GM12891 (cell line): Measurements from ENCODE around the gene PRDX2.

Source experiments
- DNase-seq: peaks from one replicate; pipeline ENCODE4 v3.0.0; 2011; ENCODE audit warnings: low spot score; ENCODE audit not compliant: insufficient read length
- FAIRE-seq: peaks from 2 replicates; lab custom pipeline; 2011; peaks lifted over from hg19 to GRCh38; lab: Jason Lieb, UNC
- PAX5 ChIP-seq: IDR thresholded peaks from 2 replicates; pipeline ENCODE4 v1.6.1; 2011; ENCODE audit warnings: low read length, moderate library complexity, mild to moderate bottlenecking; ENCODE audit not compliant: insufficient read depth, severe bottlenecking
- POLR2A ChIP-seq: IDR thresholded peaks from 2 replicates; pipeline ENCODE4 v1.6.1; 2011; ENCODE audit warnings: low read depth, low read length, control low read depth
- POLR2AphosphoS5 ChIP-seq: IDR thresholded peaks from 2 replicates; pipeline ENCODE4 v1.6.1; 2011; ENCODE audit warnings: low read depth, low read length, control low read depth
- POU2F2 ChIP-seq: IDR thresholded peaks from 2 replicates; pipeline ENCODE4 v1.6.1; 2011; ENCODE audit warnings: low read depth, mild to moderate bottlenecking, control low read depth, low read length, moderate library complexity
- SPI1 ChIP-seq: IDR thresholded peaks from 2 replicates; pipeline ENCODE4 v1.6.1; 2011; ENCODE audit warnings: low read depth, low read length, control low read depth
- TAF1 ChIP-seq: IDR thresholded peaks from 2 replicates; pipeline ENCODE4 v1.6.1; 2011; ENCODE audit warnings: low read depth, low read length, control low read depth

The PRDX2 gene

DNA sequence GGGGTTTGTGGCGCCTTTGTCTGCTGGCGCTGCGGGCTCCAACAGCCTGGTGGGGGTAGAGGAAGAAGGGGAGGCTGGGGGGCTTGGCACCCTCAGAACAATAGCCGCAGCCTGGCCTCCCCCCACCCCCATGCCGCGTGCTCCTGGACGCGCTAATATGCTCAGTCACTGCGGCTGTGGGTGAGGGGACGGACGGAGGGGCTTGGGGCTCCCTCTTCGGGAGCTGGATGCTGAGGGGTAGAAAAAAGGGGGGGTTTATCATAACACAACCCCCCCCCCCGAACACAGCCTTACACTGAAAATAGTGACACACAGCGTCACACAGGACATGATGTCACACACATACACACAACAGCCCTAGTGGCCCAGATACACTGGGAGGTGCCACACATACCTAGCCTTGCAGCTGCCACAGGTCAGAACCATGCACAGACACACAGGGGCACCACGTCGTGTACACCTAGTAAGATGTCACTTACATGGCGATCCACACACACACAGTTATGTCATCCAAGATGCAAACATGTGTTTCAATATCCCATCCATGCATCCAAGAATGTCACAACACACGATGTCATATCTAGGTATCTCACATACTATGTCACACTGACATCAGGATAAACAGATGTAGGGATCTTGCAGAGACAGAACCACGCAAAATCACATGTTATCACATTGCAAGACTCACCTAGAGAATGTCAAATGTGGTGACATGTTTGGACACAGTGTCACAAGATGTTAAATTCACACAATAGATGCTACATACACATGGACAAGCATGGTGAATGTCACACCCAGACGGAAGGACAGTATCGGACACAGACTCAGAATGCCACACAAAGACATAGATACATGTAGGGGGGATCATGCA is 37.5 kb upstream of the PRDX2 start:
- no peak for TF ChIP-seq TAF1
- no peak for TF ChIP-seq POLR2AphosphoS5
- no peak for TF ChIP-seq SPI1
- TF ChIP-seq PAX5, result no peak
- TF ChIP-seq POU2F2, result no peak
- no peak for TF ChIP-seq POLR2A
- peak; percentile 72 for FAIRE-seq
- no peak for DNase-seq

GRCh38 chr19:12838182-12838885 is 36.7 kb upstream of the PRDX2 start, which contains the start of gene MAST1:
MAST1 (plus strand) TSS chr19:12838515; CDS start chr19:12838573, 58 bp downstream.
- FAIRE-seq, result peak; percentile 60
- TF ChIP-seq POLR2A, result no peak
- TF ChIP-seq TAF1, result no peak
- no peak for TF ChIP-seq SPI1
- TF ChIP-seq POLR2AphosphoS5, result no peak
- TF ChIP-seq POU2F2, result no peak
- no peak for TF ChIP-seq PAX5
- DNase-seq, result peak; percentile 89

GRCh38 chr19:12837225-12837624 is 35.6 kb upstream of the PRDX2 start:
- FAIRE-seq, result no peak
- TF ChIP-seq POLR2AphosphoS5 (no peak), SPI1 (no peak), POLR2A (no peak), PAX5 (no peak), TAF1 (no peak)
- DNase-seq, result no peak

GRCh38 chr19:12836529-12836863 is 34.9 kb upstream of the PRDX2 start:
- TF ChIP-seq TAF1 (no peak), SPI1 (no peak), POLR2A (no peak), POLR2AphosphoS5 (no peak), PAX5 (no peak), POU2F2 (no peak)
- DNase-seq (no peak), FAIRE-seq (no peak)

- TF ChIP-seq SPI1, result no peak
- no peak for TF ChIP-seq POLR2A
- TF ChIP-seq POU2F2, result no peak
- no peak for TF ChIP-seq PAX5
- no peak for TF ChIP-seq POLR2AphosphoS5
- no peak for TF ChIP-seq TAF1
- DNase-seq (no peak), FAIRE-seq (no peak)
These were observed 33.6 kb upstream of the PRDX2 start for GRCh38 chr19:12834976-12835757.

DNA sequence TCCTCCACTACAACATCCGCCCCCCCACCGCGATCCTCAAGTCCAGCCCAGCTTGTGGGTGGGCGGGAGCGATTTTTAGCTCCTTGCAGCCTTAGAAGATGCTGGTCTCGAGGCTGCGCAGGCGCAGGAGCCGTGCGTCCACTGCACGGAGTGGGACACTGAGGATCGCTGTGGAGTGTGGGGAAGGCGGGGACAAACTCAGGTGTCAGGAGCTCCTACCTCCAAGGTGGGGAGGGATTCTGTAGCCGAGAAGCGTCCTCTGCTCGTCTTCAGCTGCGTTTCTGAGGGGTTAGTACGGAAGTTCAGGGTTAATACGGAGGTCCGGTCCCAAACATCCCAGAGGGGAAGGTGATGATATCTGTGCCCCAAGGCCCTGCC is 33.0 kb upstream of the PRDX2 start, which contains the start of gene RTBDN:
Gene RTBDN (minus strand): TSS at position 14 of the 378 bp plus-strand sequence. CDS start 4,600 bp downstream, outside the sequence.
- FAIRE-seq, result no peak
- no peak for TF ChIP-seq POLR2AphosphoS5
- TF ChIP-seq POU2F2, result no peak
- TF ChIP-seq SPI1, result no peak
- TF ChIP-seq PAX5, result no peak
- no peak for TF ChIP-seq TAF1
- TF ChIP-seq POLR2A, result no peak
- DNase-seq, result no peak

DNA sequence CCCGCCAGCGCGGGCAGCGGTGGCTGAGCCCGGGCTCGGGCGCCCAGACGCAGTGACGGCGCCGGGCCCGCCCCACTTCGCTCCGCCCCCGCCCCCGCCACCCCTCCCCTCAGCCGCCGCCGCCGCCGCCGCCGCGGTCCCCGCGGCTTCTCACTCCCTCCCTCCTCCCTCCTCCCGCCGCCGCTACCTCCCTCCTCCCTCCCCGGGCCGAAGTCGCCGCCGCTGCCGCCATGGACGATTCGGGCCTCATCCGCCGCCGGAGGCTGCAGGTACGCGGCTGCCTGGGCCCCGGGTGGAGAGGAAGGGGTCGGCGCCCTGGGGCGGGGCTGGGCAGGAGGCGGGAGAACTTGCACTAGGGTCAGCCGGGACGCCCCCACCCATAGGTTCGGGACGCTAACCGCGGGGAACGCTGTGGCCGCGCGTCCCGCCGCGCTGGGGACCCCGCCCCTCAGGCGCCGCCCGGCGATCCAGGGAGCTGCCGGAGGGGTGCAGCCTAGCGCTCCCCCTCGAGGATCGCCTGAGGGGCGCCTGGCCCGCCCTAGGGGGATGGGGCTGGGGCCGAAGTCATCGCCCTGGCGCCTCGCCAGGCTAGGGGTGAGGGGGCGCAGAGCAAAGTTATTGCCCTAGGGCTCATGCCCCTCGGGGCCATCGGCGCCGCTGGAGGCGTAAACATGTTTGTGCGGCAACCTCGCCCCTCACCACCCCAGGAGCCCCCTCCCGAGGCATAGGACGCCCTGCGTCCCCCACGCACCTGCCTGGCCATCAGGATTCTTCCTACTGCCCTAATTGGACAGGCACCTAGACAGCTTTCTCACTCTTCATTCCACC is 32.4 kb upstream of the PRDX2 start:
- no peak for TF ChIP-seq PAX5
- no peak for TF ChIP-seq TAF1
- TF ChIP-seq POLR2A, result no peak
- no peak for TF ChIP-seq POU2F2
- no peak for TF ChIP-seq POLR2AphosphoS5
- TF ChIP-seq SPI1, result no peak
- FAIRE-seq, result no peak
- no peak for DNase-seq

GRCh38 chr19:12833418-12833737 is 31.8 kb upstream of the PRDX2 start:
- no peak for TF ChIP-seq POLR2A
- no peak for TF ChIP-seq POLR2AphosphoS5
- TF ChIP-seq PAX5, result no peak
- no peak for TF ChIP-seq SPI1
- no peak for TF ChIP-seq TAF1
- TF ChIP-seq POU2F2, result no peak
- DNase-seq, result no peak
- no peak for FAIRE-seq

GRCh38 chr19:12828494-12828893 is 26.9 kb upstream of the PRDX2 start:
- no peak for FAIRE-seq
- no peak for TF ChIP-seq SPI1
- no peak for TF ChIP-seq PAX5

More at GRCh38 chr19:12828494-12828893, 26.9 kb upstream of the PRDX2 start:
- DNase-seq, result no peak
